Fibroblast of skin of right quadriceps (primary cell): ENCODE data around the gene DNAH17.
A peak's percentile ranks its signal among the peaks of the same experiment; 100 is the strongest.

Experiments used
- DNase-seq: peaks from one replicate; pipeline ENCODE4 v3.0.0-alpha.2; 2013

The DNAH17 gene

GRCh38 chr17:78577296-78577695 lies at the start of gene DNAH17:
Gene DNAH17 (minus strand): TSS chr17:78577396. CDS start chr17:78575057, 2,339 bp downstream.
- DNase-seq, result no peak

DNA sequence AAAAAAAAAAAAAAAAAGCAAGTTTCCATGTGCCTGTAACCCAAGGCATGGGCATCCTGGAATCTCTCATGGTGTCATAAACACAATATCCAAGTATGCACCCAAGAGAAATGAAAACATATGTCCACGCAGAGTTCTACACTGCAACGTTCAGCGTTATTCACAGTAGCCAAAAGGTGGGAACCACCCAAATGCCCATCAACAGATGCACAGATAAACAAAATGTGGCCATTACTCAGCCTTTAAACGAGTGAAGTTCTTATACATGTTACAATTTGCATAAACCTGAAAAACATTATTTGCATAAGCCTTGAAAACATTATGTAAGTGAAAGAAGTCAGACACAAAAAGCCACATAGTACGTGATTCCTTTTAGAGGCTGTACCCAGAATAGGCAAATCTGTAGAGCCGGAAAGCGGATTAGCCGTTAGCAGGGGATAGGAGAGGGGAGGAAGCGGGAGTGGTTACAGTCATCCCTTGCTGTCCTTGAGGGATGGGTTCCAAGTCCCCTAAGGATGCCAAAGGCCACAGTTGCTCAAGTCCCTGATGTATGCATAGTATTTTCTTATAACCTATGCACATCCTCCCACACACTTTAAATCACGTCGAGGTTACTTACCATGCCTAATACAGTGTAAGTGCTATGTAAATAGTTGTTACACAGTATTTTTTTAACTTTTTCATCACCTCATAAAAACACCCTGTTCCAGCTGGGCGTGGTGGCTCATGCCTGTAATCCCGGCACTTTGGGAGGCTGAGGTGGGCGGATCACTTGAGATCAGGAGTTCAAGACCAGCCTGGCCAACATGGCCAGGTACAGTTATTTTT lies 47.3 kb upstream of the DNAH17 start:
- DNase-seq, result peak; percentile 20

DNA sequence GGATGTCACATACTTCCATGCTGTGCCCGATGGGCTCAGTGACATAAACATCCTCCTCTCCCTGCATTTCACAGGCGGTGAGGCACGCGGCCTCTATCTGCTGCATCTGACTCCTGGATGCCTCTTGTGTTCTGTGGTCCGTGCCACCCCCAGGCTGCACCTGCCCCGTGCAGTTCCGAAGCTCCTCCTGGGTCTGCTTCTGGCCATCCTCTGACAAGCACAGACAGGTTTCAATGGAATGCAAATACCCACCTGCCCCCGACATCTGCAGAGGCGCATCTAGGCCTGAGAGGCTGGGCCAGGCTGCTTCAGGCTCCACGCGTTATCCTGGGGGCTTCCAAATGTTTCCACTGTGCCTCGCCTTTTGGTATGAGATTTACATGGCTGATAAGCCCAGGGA lies 46.3 kb upstream of the DNAH17 start:
- no peak for DNase-seq

DNA sequence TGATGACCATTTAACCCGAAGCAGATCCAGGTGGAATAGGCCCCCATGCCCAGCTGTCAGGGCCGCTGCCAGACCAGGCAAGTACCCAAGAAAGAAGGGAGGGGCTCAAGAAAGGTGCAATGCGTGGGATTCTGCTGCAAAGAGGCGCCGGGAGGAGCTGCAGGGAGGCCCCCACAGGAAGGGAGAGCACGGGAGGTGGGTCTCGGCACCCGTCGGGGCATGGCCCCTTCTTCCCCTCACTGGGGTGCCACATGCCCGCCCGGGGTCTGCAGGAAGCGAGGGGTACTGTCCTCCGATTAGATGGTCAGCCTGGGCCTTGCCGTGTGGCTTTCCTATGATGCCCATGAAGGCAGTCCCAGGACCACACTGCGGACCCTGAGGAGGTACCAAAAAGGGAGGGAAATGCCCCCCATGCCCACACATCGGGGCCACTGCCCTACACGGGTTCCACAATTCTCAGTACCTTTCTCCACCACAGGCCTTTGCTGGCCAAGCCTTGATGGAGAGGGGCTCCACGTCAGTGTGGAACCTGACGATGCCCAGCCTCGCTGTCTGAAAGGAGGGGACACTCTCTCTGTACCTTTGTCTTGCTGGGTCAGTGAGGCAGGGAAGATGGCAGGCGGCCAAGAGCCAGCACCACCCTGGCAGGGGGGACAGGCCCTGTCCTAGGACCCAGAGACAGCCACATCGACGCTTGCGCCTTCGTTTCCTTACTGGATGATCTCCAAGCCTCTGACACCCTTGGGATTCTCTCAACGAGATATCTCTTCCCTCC lies 45.5 kb upstream of the DNAH17 start:
- DNase-seq, result no peak

GRCh38 chr17:78621720-78622490 lies 44.7 kb upstream of the DNAH17 start:
- no peak for DNase-seq

DNA sequence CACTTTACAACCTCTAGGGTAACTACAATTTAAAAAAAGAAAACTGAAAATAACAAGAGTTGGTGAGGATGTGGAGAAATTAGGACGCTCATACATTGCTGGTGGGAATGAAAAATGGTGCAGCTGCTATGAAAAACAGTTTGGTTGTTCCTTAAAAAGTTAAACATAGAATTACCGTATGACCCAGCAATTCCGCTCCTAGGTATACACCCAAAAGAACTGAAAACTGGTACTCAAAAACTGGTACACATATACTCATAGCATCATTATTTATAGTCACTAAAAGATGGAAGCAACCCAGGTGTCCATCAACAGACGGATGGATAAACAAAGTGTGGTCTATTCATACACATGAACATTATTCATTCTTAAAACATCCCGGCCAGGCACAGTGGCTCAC lies 42.9 kb upstream of the DNAH17 start:
- no peak for DNase-seq

DNA sequence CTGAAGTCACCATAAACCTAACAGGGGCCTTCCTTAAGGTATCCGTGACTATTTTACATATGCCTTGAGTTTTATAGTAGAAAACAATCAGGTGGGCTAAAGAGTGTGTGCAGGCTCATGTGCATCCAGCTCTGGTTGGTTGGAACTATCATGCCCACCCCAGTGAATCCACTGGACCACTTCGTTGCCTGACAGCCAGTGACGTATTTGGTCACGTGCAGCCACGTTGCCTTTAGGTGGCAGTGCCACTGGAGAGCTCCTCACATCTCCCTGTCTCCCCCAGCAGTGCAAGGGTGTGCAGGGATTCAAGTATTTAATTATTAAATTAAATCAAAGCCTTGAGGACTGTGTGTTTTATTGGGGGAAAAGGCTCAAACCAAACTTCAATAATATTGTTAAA lies 42.1 kb upstream of the DNAH17 start:
- no peak for DNase-seq

DNA sequence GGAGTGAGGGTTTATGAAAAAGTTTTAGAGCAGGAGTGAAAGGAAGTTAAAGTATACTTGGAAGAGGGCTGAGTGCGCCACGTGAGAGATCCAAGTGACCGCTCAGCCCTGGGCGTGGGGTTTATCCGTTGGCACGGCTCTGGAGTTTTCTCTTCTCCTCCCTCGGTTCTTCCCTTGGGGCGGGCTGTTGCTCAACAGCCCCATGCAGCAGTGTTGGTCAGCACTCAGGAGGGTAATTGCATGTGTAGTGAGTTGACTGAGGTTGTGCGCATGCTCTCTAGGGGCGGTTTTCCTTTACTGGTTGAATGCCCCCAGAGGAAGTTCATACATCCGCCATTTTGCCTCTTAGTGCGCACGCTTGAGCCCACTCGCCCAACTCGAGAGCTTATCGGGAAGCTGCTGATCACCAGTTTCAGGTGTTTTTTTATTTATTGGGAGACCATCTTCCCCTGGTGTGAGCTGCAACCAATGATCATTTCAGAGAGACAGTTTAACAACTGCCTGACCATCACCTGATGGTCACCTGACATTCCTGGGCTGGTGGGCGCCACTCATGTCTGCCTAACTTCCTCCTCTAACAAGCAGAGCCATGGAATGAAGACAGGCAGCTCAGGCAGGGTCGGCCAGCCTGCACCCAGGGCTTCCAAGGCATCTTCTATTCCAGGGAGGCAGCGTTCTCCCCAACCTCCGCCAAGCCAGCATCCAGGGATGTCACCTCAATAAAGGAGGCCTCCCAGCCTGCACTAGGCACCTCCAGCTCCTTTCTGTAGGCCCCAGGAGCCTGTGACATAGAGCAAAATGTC lies 41.3 kb upstream of the DNAH17 start:
- DNase-seq, result no peak

GRCh38 chr17:78617511-78618061 lies 40.4 kb upstream of the DNAH17 start:
- DNase-seq, result no peak

- DNase-seq, result no peak
Measured at GRCh38 chr17:78616946-78617345, 39.8 kb upstream of the DNAH17 start.

GRCh38 chr17:78615631-78616030 lies 38.4 kb upstream of the DNAH17 start:
- DNase-seq, result no peak

DNA sequence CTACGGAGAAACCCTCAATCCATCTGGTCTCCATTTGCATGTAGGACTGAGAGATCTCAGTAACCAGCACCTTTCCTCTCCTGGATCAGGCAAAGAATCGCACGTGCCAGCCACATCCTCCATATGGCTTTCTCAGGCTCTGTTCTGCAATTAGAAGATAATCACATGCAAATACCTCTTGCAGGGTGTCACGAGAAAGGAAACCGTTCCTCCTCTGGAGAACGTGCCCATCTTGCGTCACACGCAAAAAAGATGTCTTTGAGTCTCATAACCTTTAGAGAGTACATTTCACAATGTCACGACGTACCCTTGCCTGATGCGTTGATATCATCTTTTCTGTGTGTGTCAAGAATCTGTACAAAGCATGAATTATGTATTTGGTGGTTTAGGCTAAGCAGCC lies 36.2 kb upstream of the DNAH17 start:
- DNase-seq, result no peak

DNA sequence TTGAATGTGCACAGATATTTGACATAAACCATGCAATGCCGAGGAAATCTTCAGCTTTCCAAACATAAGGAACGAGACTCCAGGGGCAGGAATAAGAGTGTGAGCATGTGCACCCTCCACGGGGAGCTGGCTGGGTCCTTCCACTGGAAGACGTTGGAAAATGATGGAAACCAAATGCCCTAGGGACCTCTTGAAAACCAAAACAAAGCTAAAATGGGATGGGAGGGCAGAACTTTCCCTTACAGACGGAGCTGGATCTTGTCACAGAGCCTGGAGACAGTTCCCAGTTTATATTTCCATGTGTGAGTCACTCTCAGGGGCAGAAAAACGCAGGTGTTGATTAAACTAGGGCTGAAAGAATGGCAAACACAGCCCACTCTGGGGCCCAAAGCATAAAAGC lies 34.4 kb upstream of the DNAH17 start:
- peak; percentile 11 for DNase-seq

GRCh38 chr17:78610951-78611511 lies 33.8 kb upstream of the DNAH17 start:
- DNase-seq, result no peak

GRCh38 chr17:78609191-78609641 lies 32.0 kb upstream of the DNAH17 start:
- no peak for DNase-seq

GRCh38 chr17:78608804-78609186 lies 31.6 kb upstream of the DNAH17 start:
- DNase-seq, result no peak

DNA sequence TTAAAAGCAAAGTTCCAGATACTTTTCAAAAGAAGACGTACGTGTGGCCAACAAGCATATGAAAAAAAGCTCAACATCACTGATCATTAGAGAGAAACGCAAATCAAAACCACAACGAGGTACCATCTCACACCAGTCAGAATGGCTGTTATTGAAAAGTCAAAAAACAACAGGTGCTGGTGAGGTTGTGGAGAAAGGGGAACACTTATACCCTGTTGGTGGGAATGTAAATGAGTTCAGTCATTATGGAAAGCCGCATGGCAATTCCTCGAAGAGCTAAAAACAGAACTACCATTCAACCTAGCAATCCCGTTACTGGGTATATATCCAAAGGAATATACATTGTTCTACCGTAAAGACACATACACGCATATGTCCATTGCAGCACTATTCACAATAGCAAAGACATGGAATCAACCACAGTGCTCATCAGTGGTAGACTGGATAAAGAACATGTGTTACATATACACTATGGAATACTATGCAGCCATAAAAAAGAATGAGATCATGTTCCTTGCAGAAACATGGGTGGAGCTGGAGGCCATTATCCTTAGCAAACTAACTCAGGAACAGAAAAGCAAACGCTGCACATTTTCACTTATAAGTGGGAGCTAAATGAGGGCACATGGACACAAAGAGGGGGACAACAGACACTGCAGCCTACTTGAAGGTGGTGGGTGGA lies 31.1 kb upstream of the DNAH17 start:
- no peak for DNase-seq

- no peak for DNase-seq
Measured at GRCh38 chr17:78607038-78607437, 29.8 kb upstream of the DNAH17 start.

DNA sequence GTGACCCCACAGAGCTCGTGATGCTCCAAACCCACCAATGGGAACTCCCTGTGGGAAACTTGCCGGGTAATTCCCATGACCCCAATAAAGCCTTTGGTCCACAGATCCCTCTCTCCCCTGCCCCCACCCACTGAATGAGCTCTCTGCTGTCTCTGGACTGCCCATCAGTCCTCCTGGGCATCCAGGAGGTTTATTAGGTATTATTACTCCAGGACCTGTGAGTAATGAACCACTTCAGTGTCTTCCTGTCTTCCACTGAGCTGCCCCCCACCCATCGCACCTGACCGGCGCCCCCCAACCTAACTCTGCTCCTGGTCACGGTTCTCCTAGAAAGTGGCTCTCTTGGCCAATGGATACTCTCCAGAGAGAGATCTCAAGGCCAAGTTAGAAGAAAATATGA lies 28.7 kb upstream of the DNAH17 start:
- DNase-seq, result no peak

- DNase-seq, result no peak
Measured at GRCh38 chr17:78605429-78605828, 28.2 kb upstream of the DNAH17 start.

- no peak for DNase-seq
Measured at GRCh38 chr17:78602246-78602645, 25.1 kb upstream of the DNAH17 start.
